Heart left ventricle (tissue), 13 donors: ENCODE results near the gene SAP30BP.
A peak's percentile ranks its signal among the peaks of the same experiment; 100 is the strongest.

ENCODE experiments used
- CTCF ChIP-seq, 12 donors: fragments of 200-600 bp; sonication (generic) in 4 of 12; IDR thresholded peaks; one replicate each; pipeline versions ENCODE4 v1.5.0 to v1.8.0; 2018 to 2022; ENCODE audit warnings: antibody characterized with exemption in 12 of 12, mild to moderate bottlenecking in 5 of 12
- POLR2A ChIP-seq, 2 donors: fragments of 450-650 bp; IDR thresholded peaks; one replicate each; pipeline ENCODE4 v1.6.1; 2017; ENCODE audit warnings: antibody characterized with exemption in 2 of 2, mild to moderate bottlenecking in 2 of 2, moderate library complexity in 2 of 2
- donor health status: ischemic (EF 13 %, LVEDD 7.1; RV severe dilation, severe dysfunction).
- donor health status: DM: no; HTN: yes; CAD: no.
- donor health status: DM: no; HTN: no; CAD: no.
- donor health status: ischemic (EF 25% LVEDD 6.9; RV normal size, moderate dysfunction).
- donor health status: ischemic (EF 25% LVEDD 5.7; RV mildly dilated, moderate dysfunction).
- donor health status: ischemic (EF 35%, LVEDD 5.7; RV mildly dilated, moderate dysfunction).
- donor health status: nonischemic (EF 11% LVEDD 7.7; RV severe dilation, severe dysfunction).
- donor health status: DM: yes; HTN: yes; CAD: no.
- donor health status: PGD.
- donor health status: ischemic (EF 29% LVEDD 5.4; RV normal size, mild dysfunction).
- donor health status: nonischemic (EF 23%, LVEDD 6.1; RV moderate dilation, normal function).

GRCh38 chr17:75625813-75626486 lies 41.2 kb upstream of the SAP30BP start:
- TF ChIP-seq CTCF (IDR thresholded peaks at IDR 0.05) (peak in 11 of 12 donors; percentile 28 to 71 (median 53)), POLR2A (IDR thresholded peaks at IDR 0.05) (no peak)
